Liver (tissue), 9 donors: ENCODE results near the gene SP2. TPM values are rescaled to one million over a fixed set of nuclear protein-coding genes. Genes with fewer than 3 reads are reported as not detected.

Source experiments
- DNase-seq: peaks from one replicate; pipeline ENCODE4 v3.0.0-alpha.2; 2017; ENCODE audit warnings: low spot score
- H3K27ac ChIP-seq, 2 donors: one replicate each; pipeline ENCODE4 v1.7.0; 2013; ENCODE audit warnings: inconsistent platforms in 2 of 2, low read length in 2 of 2, control low read depth in 1 of 2, low read depth in 1 of 2, mild to moderate bottlenecking in 1 of 2
- H3K27me3 ChIP-seq, 4 donors: one replicate each; pipeline versions ENCODE4 v1.6.1 to v1.7.0; 2013; ENCODE audit warnings: low read length in 3 of 4, inconsistent platforms in 1 of 4, mild to moderate bottlenecking in 1 of 4, moderate library complexity in 1 of 4; ENCODE audit not compliant: control insufficient read depth in 4 of 4, insufficient read depth in 4 of 4
- H3K36me3 ChIP-seq, 4 donors: one replicate each; pipeline versions ENCODE4 v1.6.1 to v1.7.0; 2013; ENCODE audit warnings: low read length in 3 of 4, mild to moderate bottlenecking in 3 of 4, low read depth in 1 of 4, moderate library complexity in 1 of 4; ENCODE audit not compliant: control insufficient read depth in 4 of 4, insufficient read depth in 3 of 4
- H3K4me1 ChIP-seq, 4 donors: one replicate each; pipeline versions ENCODE4 v1.6.1 to v1.7.0; 2013; ENCODE audit warnings: low read length in 3 of 4, mild to moderate bottlenecking in 3 of 4, moderate library complexity in 1 of 4; ENCODE audit not compliant: control insufficient read depth in 4 of 4, insufficient read depth in 4 of 4
- H3K4me3 ChIP-seq, 3 donors: one replicate each; pipeline versions ENCODE4 v1.6.1 to v1.7.0; 2013; ENCODE audit warnings: low read length in 3 of 3, control low read depth in 1 of 3, low read depth in 1 of 3, mild to moderate bottlenecking in 1 of 3
- H3K9ac ChIP-seq, 2 donors: one replicate each; pipeline ENCODE4 v1.7.0; 2013; ENCODE audit warnings: low read length in 2 of 2, mild to moderate bottlenecking in 2 of 2, moderate library complexity in 2 of 2, control low read depth in 1 of 2, low read depth in 1 of 2
- H3K9me3 ChIP-seq, 4 donors: one replicate each; pipeline versions ENCODE4 v1.6.1 to v1.7.0; 2013; ENCODE audit warnings: low read length in 3 of 4; ENCODE audit not compliant: control insufficient read depth in 4 of 4
- ATF3 ChIP-seq: IDR thresholded peaks from 2 replicates; pipeline ENCODE4 v1.6.1; 2016; ENCODE audit warnings: antibody characterized with exemption
- EGR1 ChIP-seq, 2 donors: IDR thresholded peaks; 2 replicates each; pipeline ENCODE4 v1.6.1; 2016 to 2018; ENCODE audit warnings: antibody characterized with exemption in 2 of 2, low read depth in 2 of 2
- FOXA1 ChIP-seq: IDR thresholded peaks from 2 replicates; pipeline ENCODE4 v1.6.1; 2016; ENCODE audit warnings: antibody characterized with exemption
- FOXA2 ChIP-seq: IDR thresholded peaks from 2 replicates; pipeline ENCODE4 v1.6.1; 2016; ENCODE audit warnings: antibody characterized with exemption
- GABPA ChIP-seq, 2 donors: IDR thresholded peaks in 1 of 2; conservative IDR thresholded peaks in 1 of 2; 2 replicates each; pipeline ENCODE4 v1.6.1; 2016; ENCODE audit warnings: antibody characterized with exemption in 2 of 2, mild to moderate bottlenecking in 1 of 2, moderate library complexity in 1 of 2
- HNF4A ChIP-seq, 2 donors: conservative IDR thresholded peaks; 2 replicates each; pipeline ENCODE4 v1.6.1; 2016; ENCODE audit warnings: antibody characterized with exemption in 2 of 2, mild to moderate bottlenecking in 2 of 2
- HNF4G ChIP-seq: IDR thresholded peaks from 2 replicates; pipeline ENCODE4 v1.6.1; 2016; ENCODE audit warnings: antibody characterized with exemption
- JUND ChIP-seq, 2 donors: IDR thresholded peaks; 2 replicates each; pipeline ENCODE4 v1.6.1; 2016; ENCODE audit warnings: antibody characterized with exemption in 2 of 2
- NR2F2 ChIP-seq: IDR thresholded peaks from 2 replicates; pipeline ENCODE4 v1.6.1; 2016; ENCODE audit warnings: antibody characterized with exemption
- RAD21 ChIP-seq, 2 donors: IDR thresholded peaks; 2 replicates each; pipeline ENCODE4 v1.6.1; 2016; ENCODE audit warnings: antibody characterized with exemption in 2 of 2, mild to moderate bottlenecking in 2 of 2
- REST ChIP-seq: IDR thresholded peaks from 2 replicates; pipeline ENCODE4 v1.6.1; 2016; ENCODE audit warnings: antibody characterized with exemption, mild to moderate bottlenecking
- RXRA ChIP-seq, 2 donors: IDR thresholded peaks; 2 replicates each; pipeline ENCODE4 v1.6.1; 2017 to 2018; ENCODE audit warnings: antibody characterized with exemption in 2 of 2, mild to moderate bottlenecking in 1 of 2
- SP1 ChIP-seq: IDR thresholded peaks from 2 replicates; pipeline ENCODE4 v1.6.1; 2018; ENCODE audit warnings: antibody characterized with exemption, mild to moderate bottlenecking
- TAF1 ChIP-seq: conservative IDR thresholded peaks from 2 replicates; pipeline ENCODE4 v1.6.1; 2016; ENCODE audit warnings: antibody characterized with exemption, mild to moderate bottlenecking
- YY1 ChIP-seq: IDR thresholded peaks from 2 replicates; pipeline ENCODE4 v1.6.1; 2016; ENCODE audit warnings: antibody characterized with exemption, mild to moderate bottlenecking
- WGBS: extraction: QIAGEN DNeasy Blood & Tissue Kit; methylation state at CpG from one replicate; pipeline ENCODE4 v1.1.7; 2013; 5-methylcytosine and 5-hydroxymethylcytosine counted together
- polyA plus RNA-seq, 2 donors: library from polyadenylated mRNA; stranded (reverse) in 1 of 2; unstranded in 1 of 2; fragments of 200-250 nt in 1 of 2; fragments of >200 nt in 1 of 2; fragmentation: Nextera tagmentation in 1 of 2; extraction: Ambion mirVana in 1 of 2; gene quantifications; one replicate each; pipeline versions ENCODE4 v1.2.1 to v1.2.3, GENCODE V29; 2013 to 2015
- total RNA-seq, 2 donors: library from RNA; depleted of rRNA; stranded (reverse); fragments of >200 nt; gene quantifications; one replicate each; pipeline ENCODE4 v1.2.3, GENCODE V29; 2014
- TF ChIP-seq, protein P1 (sequence below): IDR thresholded peaks from 2 replicates; pipeline ENCODE4 v1.6.1; 2016; ENCODE audit warnings: antibody characterized with exemption
- TF ChIP-seq, protein P2 (sequence below): fragments of 150-350 bp; IDR thresholded peaks from 2 replicates; pipeline ENCODE4 v1.5.1; 2017; ENCODE audit warnings: improper control_type of control experiment, low read depth, low read length; ENCODE audit not compliant: missing input control
- TF ChIP-seq, protein P3 (sequence below): IDR thresholded peaks from 2 replicates; pipeline ENCODE4 v1.6.1; 2016; ENCODE audit warnings: antibody characterized with exemption
- donor health status: healthy.
- donor health status: healthy.
- donor health status: healthy.
- donor health status: healthy.
- donor health status: healthy.

SP2 gene
- total and polyA plus RNA-seq, 4 donors, result 2.2 to 5.7 (median 3.8) TPM

DNA sequence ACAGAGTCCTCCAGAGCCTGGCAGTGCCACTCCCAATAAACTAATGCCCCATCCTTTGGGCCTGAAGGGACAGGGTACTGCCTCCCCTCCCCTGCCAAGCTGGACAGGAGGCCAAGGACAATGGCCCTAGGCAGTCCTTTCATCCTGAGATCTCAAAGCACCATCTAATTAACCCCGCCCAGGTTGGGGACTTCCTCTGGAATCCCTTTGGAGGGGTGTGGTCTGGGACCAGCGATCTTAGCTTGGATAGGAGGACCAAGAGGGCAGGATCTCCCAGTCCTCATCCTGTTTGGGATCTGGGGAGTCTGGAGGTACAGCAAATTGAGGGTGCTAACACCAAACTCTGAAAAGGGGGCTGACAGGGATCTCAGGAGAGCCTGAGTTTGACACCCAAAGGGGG, 26.9 kb upstream of the SP2 start:
- no peak overlapping the region for H3K27ac ChIP-seq
- no peak overlapping the region for H3K4me3 ChIP-seq
- H3K9ac ChIP-seq, result no peak overlapping the region
- DNase-seq, result no peak
- no peaks in the 10 kb centered on the region for H3K4me1 ChIP-seq
- no peaks in the 10 kb centered on the region for H3K36me3 ChIP-seq
- H3K27me3 ChIP-seq, result peaks cover 0 to 7% (median 0%) of the 10 kb centered on the region in 4 donors
- TF ChIP-seq YY1 (no peak), ATF3 (no peak), FOXA2 (no peak), JUND (IDR thresholded peaks at IDR 0.05) (no peak), SP1 (no peak), RAD21 (IDR thresholded peaks at IDR 0.05) (no peak), RXRA (IDR thresholded peaks at IDR 0.05) (no peak), NR2F2 (no peak), FOXA1 (no peak), TAF1 (no peak), GABPA (IDR thresholded peaks at IDR 0.05 in 1 of 2, conservative IDR thresholded peaks at IDR 0.05 in 1 of 2) (no peak), REST (no peak), HNF4A (conservative IDR thresholded peaks at IDR 0.05) (no peak), HNF4G (no peak), EGR1 (IDR thresholded peaks at IDR 0.05; ENCODE audit: low read depth in 2 of 2) (no peak)
- TF ChIP-seq, protein P1, sequence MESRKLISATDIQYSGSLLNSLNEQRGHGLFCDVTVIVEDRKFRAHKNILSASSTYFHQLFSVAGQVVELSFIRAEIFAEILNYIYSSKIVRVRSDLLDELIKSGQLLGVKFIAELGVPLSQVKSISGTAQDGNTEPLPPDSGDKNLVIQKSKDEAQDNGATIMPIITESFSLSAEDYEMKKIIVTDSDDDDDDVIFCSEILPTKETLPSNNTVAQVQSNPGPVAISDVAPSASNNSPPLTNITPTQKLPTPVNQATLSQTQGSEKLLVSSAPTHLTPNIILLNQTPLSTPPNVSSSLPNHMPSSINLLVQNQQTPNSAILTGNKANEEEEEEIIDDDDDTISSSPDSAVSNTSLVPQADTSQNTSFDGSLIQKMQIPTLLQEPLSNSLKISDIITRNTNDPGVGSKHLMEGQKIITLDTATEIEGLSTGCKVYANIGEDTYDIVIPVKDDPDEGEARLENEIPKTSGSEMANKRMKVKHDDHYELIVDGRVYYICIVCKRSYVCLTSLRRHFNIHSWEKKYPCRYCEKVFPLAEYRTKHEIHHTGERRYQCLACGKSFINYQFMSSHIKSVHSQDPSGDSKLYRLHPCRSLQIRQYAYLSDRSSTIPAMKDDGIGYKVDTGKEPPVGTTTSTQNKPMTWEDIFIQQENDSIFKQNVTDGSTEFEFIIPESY, result no peak
- TF ChIP-seq, protein P2, sequence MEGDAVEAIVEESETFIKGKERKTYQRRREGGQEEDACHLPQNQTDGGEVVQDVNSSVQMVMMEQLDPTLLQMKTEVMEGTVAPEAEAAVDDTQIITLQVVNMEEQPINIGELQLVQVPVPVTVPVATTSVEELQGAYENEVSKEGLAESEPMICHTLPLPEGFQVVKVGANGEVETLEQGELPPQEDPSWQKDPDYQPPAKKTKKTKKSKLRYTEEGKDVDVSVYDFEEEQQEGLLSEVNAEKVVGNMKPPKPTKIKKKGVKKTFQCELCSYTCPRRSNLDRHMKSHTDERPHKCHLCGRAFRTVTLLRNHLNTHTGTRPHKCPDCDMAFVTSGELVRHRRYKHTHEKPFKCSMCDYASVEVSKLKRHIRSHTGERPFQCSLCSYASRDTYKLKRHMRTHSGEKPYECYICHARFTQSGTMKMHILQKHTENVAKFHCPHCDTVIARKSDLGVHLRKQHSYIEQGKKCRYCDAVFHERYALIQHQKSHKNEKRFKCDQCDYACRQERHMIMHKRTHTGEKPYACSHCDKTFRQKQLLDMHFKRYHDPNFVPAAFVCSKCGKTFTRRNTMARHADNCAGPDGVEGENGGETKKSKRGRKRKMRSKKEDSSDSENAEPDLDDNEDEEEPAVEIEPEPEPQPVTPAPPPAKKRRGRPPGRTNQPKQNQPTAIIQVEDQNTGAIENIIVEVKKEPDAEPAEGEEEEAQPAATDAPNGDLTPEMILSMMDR, result no peak
- TF ChIP-seq, protein P3, sequence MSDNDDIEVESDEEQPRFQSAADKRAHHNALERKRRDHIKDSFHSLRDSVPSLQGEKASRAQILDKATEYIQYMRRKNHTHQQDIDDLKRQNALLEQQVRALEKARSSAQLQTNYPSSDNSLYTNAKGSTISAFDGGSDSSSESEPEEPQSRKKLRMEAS, result no peak
- WGBS, result 44% methylated on average over 2 of the region's 2 CpGs
- H3K9me3 ChIP-seq, result no peaks in the 10 kb centered on the region
